Right lobe of liver (tissue), 4 donors: ENCODE data around the gene CORT.

Source experiments
- CTCF ChIP-seq, 4 donors: fragments of 200-600 bp in 3 of 4; fragments of 450-650 bp in 1 of 4; IDR thresholded peaks; one replicate each; pipeline versions ENCODE4 v1.5.1 to v1.8.0; 2016 to 2022; ENCODE audit warnings: antibody characterized with exemption in 4 of 4, mild to moderate bottlenecking in 2 of 4
- POLR2A ChIP-seq: fragments of 450-650 bp; IDR thresholded peaks from one replicate; pipeline ENCODE4 v1.6.1; 2017; ENCODE audit warnings: antibody characterized with exemption, mild to moderate bottlenecking
- donor health status: DM: no; HTN: no; CAD: no.
- donor health status: DM: no; HTN: no; CAD: no.
- donor health status: DM: no; HTN: yes; CAD: no.

GRCh38 chr1:10456048-10456447 is 6.2 kb downstream of the CORT start:
- TF ChIP-seq POLR2A, result no peak
- TF ChIP-seq CTCF (IDR thresholded peaks at IDR 0.05), result no peak
